Measurements from ENCODE around the gene ARTN.

GRCh38 chr1:43960798-43961197 lies 27.2 kb downstream of the ARTN start:
- no peak for TF ChIP-seq EZH2phosphoT487 (IDR thresholded peaks at IDR 0.05; ENCODE audit: borderline replicate concordance, low read length)
- no peak for TF ChIP-seq CTCF (conservative IDR thresholded peaks at IDR 0.05; ENCODE audit: low read depth, low read length)

Data from PC-3 (cell line).